GM19099 (cell line): ENCODE measurements around the gene SPINT3.

Source experiments
- POLR2A ChIP-seq: IDR thresholded peaks from 3 replicates; pipeline ENCODE4 v1.6.1; 2011; ENCODE audit warnings: low read depth; ENCODE audit not compliant: insufficient read length; ENCODE audit errors: extremely low read depth

SPINT3 gene

GRCh38 chr20:45484676-45485075 lies 30.7 kb downstream of the SPINT3 start:
- TF ChIP-seq POLR2A: no peak

GRCh38 chr20:45479822-45480221 lies 35.6 kb downstream of the SPINT3 start:
- no peak for TF ChIP-seq POLR2A

GRCh38 chr20:45470937-45471336 lies 44.5 kb downstream of the SPINT3 start:
- no peak for TF ChIP-seq POLR2A

- TF ChIP-seq POLR2A: peak; percentile 50
Measured at GRCh38 chr20:45470262-45470931, 45.0 kb downstream of the SPINT3 start.

GRCh38 chr20:45469336-45470261 lies 45.8 kb downstream of the SPINT3 start, which contains the start of gene WFDC2:
Gene WFDC2, plus strand, starts transcription at chr20:45469753. Its CDS starts 29 bp downstream, at chr20:45469782.
- peak; percentile 17 for TF ChIP-seq POLR2A

GRCh38 chr20:45467861-45468260 lies 47.6 kb downstream of the SPINT3 start:
- TF ChIP-seq POLR2A: no peak

GRCh38 chr20:45467172-45467571 lies 48.2 kb downstream of the SPINT3 start:
- no peak for TF ChIP-seq POLR2A

- TF ChIP-seq POLR2A: no peak
Measured at GRCh38 chr20:45465491-45466266, 49.7 kb downstream of the SPINT3 start.

GRCh38 chr20:45463709-45464108 lies 51.7 kb downstream of the SPINT3 start:
- no peak for TF ChIP-seq POLR2A

- TF ChIP-seq POLR2A: no peak
Measured at GRCh38 chr20:45462711-45463509, 52.5 kb downstream of the SPINT3 start.
